Posterior cingulate gyrus (tissue), 11 donors: ENCODE results near the gene STK24.
A peak's percentile ranks its signal among the peaks of the same experiment; 100 is the strongest.

ENCODE experiments used
- DNase-seq, 10 donors: peaks; one replicate each; pipeline versions ENCODE4 v3.0.0 to v3.0.0-alpha.2; 2020 to 2021; ENCODE audit warnings: mixed read lengths in 3 of 10
- intact Hi-C: fragments of 100-400 bp; cut with DNase I; formaldehyde crosslinking; loops from one replicate; pipeline ENCODE4 v1.15.1; 2023

Gene STK24

GRCh38 chr13:98447130-98447529 is 129.8 kb downstream of the STK24 start:
- intact Hi-C loops = loop anchor here (5.0 kb wide), 1 partner anchor 130 kb away; the partner anchor contains the start of gene STK24

DNA sequence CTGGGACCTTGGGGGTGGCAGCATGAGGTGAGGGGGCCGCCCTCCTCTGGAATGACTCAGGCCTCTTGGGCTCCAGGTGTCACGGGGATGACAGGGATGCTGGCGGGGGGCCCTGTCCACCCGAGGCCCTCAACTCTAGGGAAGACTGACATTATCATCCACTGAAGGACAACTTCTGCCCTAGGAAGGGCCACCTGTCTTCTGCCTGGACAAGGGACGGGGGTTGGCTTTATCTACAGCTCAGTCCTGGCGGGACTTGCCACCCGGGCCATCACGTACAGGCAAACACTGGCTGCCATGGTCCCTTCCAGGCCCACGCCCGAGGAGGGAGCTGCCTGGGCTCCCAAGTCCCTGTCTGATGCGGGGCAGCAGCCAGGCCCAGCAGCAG is 130.7 kb downstream of the STK24 start:
- intact Hi-C loops = loop anchor here (5.0 kb wide), 1 partner anchor 131 kb away; the partner anchor contains the start of gene STK24
- peak in 3 of 10 donors; percentile 54 to 79 (median 59) for DNase-seq

More at GRCh38 chr13:98447130-98447529, 129.8 kb downstream of the STK24 start:
- peak in 1 of 10 donors; percentile 2 for DNase-seq

GRCh38 chr13:98445340-98446233 is 131.3 kb downstream of the STK24 start:
- intact Hi-C loops = loop anchor here (1.0 to 5.0 kb wide), 3 partner anchors 132 to 228 kb away; partner anchors contain the start of gene STK24
- DNase-seq = peak in 9 of 10 donors; percentile 61 to 95 (median 75)

DNA sequence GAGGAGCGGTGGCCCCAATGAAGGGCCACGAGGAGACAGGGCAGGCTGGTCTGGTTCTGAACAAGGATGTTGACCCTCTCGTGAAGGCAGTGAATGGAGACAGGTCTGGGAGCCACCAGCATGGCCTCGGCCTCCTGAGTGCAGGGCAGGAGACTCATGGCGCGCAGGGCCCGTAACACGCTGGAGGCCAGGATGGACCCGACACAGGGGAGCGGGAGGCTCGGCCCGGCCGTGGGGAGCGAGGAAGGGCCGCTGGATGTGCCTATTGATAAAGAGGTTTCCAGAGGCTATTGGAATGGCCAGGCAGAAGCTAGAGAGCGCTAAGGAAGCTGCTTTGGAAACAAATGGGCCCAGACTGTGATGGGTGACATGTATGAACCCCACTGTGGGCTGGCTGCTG is 132.5 kb downstream of the STK24 start:
- peak in 2 of 10 donors; percentile 42 to 84 for DNase-seq
- intact Hi-C loops = loop anchor here (2.0 kb wide), 1 partner anchor 208 kb away; no protein-coding TSS in a partner anchor

GRCh38 chr13:98443800-98444325 is 133.0 kb downstream of the STK24 start:
- intact Hi-C loops = loop anchor here (2.0 kb wide), 1 partner anchor 209 kb away; no protein-coding TSS in a partner anchor
- peak in 2 of 10 donors; percentile 60 to 72 for DNase-seq

- peak in 2 of 10 donors; percentile 66 to 73 for DNase-seq
- intact Hi-C loops = no loop called here
Measured at GRCh38 chr13:98443329-98443728, 133.6 kb downstream of the STK24 start.

DNA sequence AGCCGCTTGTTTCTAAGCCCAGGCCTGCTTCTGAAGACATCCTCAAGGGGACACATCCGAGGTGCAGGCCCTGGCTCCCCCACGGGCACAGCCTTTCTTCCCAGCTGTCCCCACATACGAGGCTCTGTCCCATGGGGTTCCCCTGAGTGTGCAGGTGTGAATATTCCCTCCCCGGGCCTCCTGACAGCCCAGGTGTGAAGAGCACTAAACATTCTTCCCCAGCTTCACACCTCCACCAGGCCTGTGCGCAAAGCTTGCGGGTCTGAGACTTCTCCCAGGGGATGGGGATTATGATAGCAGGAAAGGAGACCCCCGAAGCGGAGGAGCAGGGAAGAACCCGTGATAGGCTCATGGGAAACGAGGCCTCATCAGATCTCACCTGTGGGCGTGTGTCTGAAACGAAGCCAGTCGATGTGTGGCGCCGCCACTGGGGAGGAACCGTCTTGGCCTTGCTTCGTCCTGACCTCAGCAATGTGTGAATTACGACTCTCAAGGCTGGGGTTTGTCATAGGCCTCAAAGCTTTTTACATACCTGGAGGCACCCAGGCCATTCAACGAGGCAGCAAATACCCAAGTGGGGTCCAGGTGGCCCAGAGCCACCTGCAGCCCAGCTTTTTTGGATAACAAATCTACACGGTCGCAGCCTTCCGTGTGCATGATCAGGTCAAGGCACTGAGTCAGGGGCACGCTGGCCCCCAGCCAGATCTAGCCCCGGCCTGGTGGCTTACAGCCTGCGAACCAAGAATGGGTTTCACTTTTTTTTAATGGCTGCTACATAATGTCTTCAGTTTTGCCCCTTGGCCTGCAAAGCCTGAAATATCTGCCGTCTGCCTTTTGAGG is 134.3 kb downstream of the STK24 start:
- DNase-seq = peak in 2 of 10 donors; percentile 56 to 74
- intact Hi-C loops = no loop called here

DNA sequence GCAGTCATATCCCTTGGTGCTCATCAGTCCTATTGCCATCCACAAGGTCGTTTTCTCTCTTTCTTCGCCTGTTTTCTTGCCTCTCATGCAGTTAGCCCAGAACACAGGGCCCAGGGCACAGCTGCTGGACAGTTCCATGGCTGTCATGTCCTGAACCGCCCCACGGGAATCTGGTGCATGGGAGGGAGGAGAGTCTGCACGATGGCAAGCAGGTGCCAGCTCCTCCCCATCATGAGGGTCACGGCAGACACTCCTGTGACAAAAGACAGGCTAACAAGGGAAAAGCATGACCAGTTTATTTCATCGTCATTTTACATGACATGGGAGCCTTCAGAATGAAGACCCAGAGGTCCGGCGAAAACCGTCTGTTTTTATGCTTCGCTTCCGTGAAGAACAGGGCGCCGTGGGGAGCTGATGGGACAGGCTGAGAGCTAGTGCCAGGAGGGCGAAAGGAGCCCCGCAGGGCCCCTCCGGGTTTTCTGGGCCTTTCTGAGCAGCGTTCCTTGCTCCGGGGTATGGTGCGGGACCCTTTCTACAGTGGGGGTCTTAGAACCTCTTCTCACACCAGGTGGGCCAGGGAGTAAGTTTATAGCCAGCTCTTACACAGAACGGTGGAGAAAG is 135.7 kb downstream of the STK24 start:
- peak in 2 of 10 donors; percentile 71 to 76 for DNase-seq
- intact Hi-C loops = no loop called here

GRCh38 chr13:98440390-98441055 is 136.4 kb downstream of the STK24 start:
- DNase-seq = peak in 3 of 10 donors; percentile 59 to 76 (median 72)
- intact Hi-C loops = no loop called here

DNA sequence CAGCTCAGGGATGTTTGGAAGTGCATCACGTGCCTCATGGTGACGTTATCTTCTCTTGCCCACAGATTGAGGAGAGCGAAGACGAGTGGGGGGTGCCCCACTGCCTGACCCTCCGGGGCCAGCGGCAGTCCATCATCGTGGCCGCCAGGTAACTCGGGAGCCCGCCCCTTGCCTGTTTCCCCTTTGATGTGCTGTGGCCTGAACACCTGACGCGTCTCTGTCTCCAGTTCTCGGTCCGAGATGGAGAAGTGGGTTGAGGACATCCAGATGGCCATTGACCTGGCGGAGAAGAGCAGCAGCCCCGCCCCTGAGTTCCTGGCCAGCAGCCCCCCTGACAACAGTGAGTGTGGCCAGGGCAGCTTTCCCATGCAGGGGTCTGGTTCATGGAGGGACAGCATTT is 137.0 kb downstream of the STK24 start:
- DNase-seq = peak in 2 of 10 donors; percentile 42 to 73
- intact Hi-C loops = loop anchor here (10.0 kb wide), 1 partner anchor 585 kb away; no protein-coding TSS in a partner anchor

DNA sequence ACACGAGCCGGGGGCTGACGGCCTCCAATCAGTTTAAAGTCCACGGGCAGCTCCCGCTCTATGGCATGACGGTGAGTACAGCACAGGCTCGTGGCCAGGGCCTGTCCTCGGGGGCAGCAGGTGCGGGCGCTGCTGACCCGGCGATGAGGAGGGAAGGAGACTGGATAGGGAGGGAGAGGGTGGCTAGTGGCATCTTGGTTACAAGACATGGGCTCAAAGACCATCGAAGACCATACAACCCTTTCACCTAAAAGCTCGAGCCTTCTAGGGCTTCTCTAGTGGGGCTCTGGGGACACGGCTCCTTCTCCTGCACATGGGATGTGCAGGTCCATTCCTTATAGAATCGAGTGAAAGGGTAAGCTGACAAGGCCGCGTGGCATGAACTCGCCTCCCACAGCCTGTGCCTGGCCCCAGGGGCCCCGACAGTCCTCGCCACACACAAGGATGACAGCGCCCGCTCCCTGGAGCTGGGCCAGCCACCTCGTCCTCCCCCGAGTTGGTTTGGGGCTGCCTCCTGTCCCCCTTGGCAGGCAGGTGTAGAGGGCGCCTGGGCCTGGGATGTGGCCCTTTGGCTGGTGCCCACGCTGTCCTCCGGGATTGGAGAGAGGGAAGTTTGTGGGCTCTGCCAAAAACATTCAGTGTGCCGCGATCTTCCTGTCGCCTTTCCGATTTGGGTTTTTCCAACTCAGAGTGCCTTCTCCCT is 137.6 kb downstream of the STK24 start:
- intact Hi-C loops = loop anchor here (10.0 kb wide), 1 partner anchor 584 kb away; no protein-coding TSS in a partner anchor
- peak in 2 of 10 donors; percentile 56 to 69 for DNase-seq

DNA sequence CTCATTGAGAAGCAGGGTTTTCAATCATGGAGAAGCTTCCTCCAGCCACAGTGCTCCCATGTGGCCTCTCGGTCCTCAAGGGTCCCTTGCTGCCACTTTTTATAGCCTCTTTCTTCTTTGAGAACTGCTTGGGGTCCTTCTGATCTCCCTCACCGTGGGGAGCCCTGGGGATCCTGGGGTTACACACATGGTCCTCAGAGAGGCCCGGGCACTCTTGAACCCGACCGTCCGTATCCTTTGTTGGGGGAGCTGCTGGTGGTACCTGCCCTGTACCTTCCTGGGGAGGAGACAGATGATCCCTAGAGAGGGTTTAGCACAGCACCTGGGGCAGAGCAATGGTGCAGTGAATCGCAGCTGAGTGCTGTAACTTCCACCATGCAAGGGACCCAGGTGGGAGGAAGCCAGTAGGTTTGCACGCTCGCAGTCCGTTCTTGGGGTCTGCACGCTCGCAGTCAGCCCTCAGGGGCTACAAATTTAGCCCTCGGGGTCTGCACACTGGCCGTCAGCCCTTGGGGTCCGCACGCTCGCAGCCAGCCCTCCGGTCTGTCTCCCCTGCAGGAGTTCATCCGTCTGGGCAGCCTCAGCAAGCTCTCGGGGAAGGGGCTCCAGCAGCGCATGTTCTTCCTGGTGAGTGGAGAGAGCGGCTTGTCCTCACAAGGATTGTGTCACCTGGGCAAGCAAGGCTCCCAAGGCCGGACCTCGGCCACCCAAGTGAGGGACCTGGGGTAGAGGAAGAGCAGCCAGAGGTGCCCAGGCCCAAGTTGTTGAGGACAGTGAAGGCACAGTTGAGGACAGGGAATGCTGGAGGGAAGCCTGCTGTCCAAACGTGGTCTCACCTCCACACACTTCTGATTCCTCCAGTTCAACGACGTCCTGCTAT is 138.4 kb downstream of the STK24 start:
- peak in 2 of 10 donors; percentile 51 to 80 for DNase-seq
- intact Hi-C loops = loop anchor here (10.0 kb wide), 1 partner anchor 584 kb away; no protein-coding TSS in a partner anchor

DNA sequence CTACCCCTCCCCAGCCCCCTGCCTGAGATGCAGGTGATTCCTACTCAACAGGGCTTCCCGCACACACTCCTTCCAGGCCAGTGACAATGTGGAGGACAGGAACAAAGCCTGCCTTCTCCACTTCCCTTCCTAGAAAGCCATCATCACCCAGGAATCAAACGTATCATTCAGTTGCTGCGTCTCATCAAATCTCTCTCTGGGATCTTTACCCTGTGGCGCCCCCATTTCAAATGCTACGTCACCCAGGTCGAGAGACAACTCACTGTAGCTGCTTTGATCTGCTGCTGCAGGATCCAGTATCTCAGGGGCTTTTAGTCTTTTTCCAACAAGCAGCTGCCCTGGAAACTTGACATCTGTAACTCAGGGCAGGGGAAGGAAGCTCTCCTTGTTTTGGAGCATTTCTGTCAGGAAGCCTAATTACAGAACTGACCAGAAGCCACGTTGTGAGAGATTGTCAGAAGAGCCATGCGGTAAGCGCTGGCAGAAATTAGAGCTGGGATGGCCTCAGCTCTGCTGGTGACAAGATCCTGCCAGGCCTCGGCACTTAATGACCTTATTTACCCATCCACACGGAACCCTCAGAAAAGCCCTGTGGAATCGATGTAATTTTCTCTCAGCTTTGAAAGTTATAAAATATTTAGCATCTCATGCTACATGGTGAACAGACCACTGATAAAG is 140.5 kb downstream of the STK24 start:
- peak in 2 of 10 donors; percentile 11 to 29 for DNase-seq
- intact Hi-C loops = loop anchor here (10.0 kb wide), 1 partner anchor 582 kb away; no protein-coding TSS in a partner anchor

DNA sequence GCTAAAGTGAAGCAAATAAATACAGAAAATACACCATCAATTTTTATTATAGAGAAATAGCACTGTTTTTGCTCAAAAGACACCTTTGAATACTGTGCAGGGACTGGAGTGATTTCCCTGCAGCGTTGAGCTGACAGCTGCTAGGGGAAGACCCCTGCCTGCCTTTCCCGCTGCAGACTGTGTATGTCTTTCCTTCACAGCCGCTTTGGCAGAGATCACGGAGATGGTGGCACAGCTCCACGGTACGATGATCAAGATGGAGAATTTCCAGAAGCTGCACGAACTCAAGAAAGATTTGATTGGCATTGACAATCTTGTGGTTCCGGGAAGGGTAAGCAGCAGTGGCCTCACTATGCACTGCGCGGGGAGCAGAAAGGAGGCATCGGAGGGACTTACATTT is 141.5 kb downstream of the STK24 start:
- intact Hi-C loops = loop anchor here (10.0 kb wide), 1 partner anchor 581 kb away; no protein-coding TSS in a partner anchor
- peak in 1 of 10 donors; percentile 38 for DNase-seq

GRCh38 chr13:98434060-98434459 is 142.8 kb downstream of the STK24 start:
- DNase-seq = peak in 1 of 10 donors; percentile 45
- intact Hi-C loops = loop anchor here (10.0 kb wide), 1 partner anchor 579 kb away; no protein-coding TSS in a partner anchor

GRCh38 chr13:98433654-98434053 is 143.3 kb downstream of the STK24 start:
- intact Hi-C loops = loop anchor here (10.0 kb wide), 1 partner anchor 579 kb away; no protein-coding TSS in a partner anchor
- peak in 1 of 10 donors; percentile 66 for DNase-seq
